IgD-negative memory B cell (primary cell): ENCODE measurements around the gene RGS6. TPM values are rescaled to one million over a fixed set of nuclear protein-coding genes. Genes with fewer than 3 reads are reported as not detected.
"Not testable (repeated sequence)": the region's sequence is repeated elsewhere in the genome, so short reads cannot be mapped to it uniquely, and the experiment has no call there.

ENCODE experiments used
- H3K27ac Mint-ChIP-seq, 3 donors: one replicate each; pipeline ENCODE4 v1.8.0; 2020 to 2022; ENCODE audit warnings: mild to moderate bottlenecking in 3 of 3, mixed read lengths in 3 of 3, moderate library complexity in 1 of 3
- H3K27me3 Mint-ChIP-seq: one replicate; pipeline ENCODE4 v1.8.0; 2021; ENCODE audit warnings: mixed read lengths
- H3K36me3 Mint-ChIP-seq: one replicate; pipeline ENCODE4 v1.8.0; 2020; ENCODE audit warnings: mild to moderate bottlenecking, mixed read lengths
- H3K4me1 Mint-ChIP-seq, 3 donors: one replicate each; pipeline ENCODE4 v1.8.0; 2020 to 2022; ENCODE audit warnings: mixed read lengths in 3 of 3, mild to moderate bottlenecking in 1 of 3
- H3K4me3 Mint-ChIP-seq, 4 donors: one replicate each; pipeline ENCODE4 v1.8.0; 2020 to 2022; ENCODE audit warnings: mild to moderate bottlenecking in 4 of 4, mixed read lengths in 4 of 4, moderate library complexity in 3 of 4
- H3K9me3 Mint-ChIP-seq, 3 donors: one replicate each; pipeline ENCODE4 v1.8.0; 2020 to 2021; ENCODE audit warnings: mixed read lengths in 3 of 3, mild to moderate bottlenecking in 1 of 3
- polyA plus RNA-seq: library from polyadenylated mRNA; unstranded; fragments of 300-500 nt; fragmentation: Illumina TruSeq; gene quantifications from one replicate; pipeline ENCODE4 v1.2.3, GENCODE V29; 2021

RGS6 gene
- polyA plus RNA-seq: not detected

DNA sequence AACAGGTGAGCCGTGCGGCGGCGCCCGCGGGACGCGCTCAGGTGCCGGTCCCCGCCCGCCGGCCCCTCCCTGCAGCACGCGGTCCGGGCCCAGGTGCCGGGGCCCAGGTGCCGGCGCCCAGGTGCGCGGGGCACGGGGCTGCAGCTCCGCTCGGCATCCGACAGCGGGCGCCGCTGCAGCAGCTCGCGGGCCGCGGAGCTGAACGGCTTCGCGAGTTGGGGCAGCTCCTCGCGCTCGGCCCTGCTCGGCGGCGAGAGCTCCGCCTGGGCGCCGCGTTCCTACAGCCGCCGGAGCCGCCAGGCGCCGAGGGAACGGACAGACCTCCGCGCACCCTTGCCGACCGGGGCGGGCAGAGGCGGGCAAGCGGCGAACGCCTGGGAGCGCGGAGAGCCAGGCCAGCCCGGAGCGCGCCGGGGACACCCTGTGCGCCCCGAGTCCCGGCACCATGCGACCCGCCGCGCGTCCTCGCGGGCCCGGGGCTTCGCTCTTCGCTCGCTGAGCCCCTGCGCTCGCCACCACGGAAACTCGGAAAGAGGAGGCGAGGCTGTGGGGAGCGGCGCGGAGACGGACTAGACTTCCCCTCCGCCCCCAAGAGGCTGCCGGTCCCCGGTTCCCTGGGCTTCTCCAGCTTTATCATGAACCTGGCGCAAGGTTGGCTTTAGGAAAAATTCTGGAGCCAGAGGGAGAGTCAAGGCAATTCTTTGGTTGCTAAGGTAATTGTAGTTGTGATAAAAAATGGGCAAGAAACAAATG is at the start of gene RGS6:
Gene RGS6 (plus strand): TSS at position 201 of the 753 bp plus-strand sequence.
- Mint-ChIP-seq H3K36me3 (no peaks in the 10 kb centered on the region), H3K4me1 (peaks cover 2 to 14% (median 11%) of the 10 kb centered on the region in 3 donors), H3K27ac (no peak within 1 kb of the TSS), H3K9me3 (no peaks in the 10 kb centered on the region), H3K4me3 (peak within 1 kb of the TSS in 3 of 4 donors; percentile 22 to 75 (median 70)), H3K27me3 (peaks cover 34% of the 10 kb centered on the region)

DNA sequence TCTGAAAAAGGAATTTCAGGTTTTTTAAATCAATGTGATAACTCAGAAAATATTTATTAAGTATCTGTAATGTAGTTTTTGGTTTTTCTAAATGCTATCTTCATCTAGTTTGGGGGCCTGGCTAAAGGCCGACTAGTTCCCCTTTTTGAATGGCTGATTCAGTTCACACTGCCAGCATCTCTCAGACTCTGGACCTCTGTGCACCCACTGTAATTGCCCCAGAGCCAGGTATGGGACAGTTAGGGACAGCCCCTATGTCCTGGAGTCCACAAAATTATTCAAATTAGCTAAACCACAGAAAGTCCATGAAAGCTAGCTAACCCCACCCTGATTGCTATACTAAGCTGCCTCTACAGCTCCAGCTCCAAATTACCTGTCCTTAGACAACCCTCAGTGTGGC is 49.1 kb upstream of the RGS6 start:
- Mint-ChIP-seq H3K36me3 (no peaks in the 10 kb centered on the region), H3K9me3 (peaks cover 7 to 18% (median 13%) of the 10 kb centered on the region in 3 donors), H3K4me1 (no peaks in the 10 kb centered on the region), H3K4me3 (no peak overlapping the region), H3K27ac (no peak overlapping the region), H3K27me3 (peaks cover 9% of the 10 kb centered on the region)

DNA sequence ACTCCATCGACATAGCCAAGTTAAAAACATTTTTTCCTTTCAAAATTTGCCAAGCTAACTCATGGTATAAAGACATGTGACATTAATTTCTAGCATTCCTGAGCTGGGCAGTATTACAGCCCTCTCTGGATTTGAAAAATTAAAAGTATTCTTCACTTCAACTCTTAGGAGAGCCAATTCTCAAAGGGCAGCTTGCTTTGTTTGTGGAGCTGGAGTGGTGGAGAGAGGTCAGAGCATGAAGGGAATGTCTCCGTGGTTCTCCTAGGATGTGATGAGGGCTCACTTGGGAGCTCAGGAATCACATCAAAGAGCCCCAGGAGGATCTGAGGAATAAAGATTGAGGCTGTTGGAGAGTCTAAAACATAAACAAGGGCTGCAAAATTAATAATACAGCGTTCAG is 46.9 kb upstream of the RGS6 start:
- Mint-ChIP-seq H3K27me3 (peaks cover 11% of the 10 kb centered on the region), H3K4me1 (no peaks in the 10 kb centered on the region), H3K27ac (no peak overlapping the region), H3K36me3 (no peaks in the 10 kb centered on the region), H3K4me3 (no peak overlapping the region), H3K9me3 (peaks cover 13 to 18% (median 13%) of the 10 kb centered on the region in 3 donors)

DNA sequence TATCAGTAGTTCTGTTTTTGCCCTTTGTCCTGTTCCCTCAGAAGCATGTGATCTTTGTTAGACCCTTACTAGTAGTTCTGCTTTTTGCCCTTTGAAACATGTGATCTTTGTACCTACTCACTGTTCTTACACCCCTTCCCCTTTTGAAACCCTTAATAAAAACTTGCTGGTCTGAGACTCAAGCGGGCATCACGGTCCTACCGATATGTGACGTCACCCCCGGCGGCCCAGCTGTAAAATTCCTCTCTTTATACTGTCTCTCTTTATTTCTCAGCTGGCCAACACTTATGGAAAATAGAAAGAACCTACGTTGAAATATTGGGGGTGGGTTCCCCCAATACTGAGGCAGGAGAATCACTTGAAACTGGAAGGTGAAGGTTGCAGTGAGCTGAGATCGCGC is 44.4 kb upstream of the RGS6 start:
- Mint-ChIP-seq H3K27ac (peak overlapping the region in 1 of 3 donors; percentile 42), H3K27me3 (peaks cover 11% of the 10 kb centered on the region), H3K4me3 (peak overlapping the region in 1 of 4 donors; percentile 77), H3K9me3 (peaks cover 11 to 18% (median 13%) of the 10 kb centered on the region in 3 donors)
- H3K4me1 Mint-ChIP-seq, H3K36me3 Mint-ChIP-seq: not testable (repeated sequence)

DNA sequence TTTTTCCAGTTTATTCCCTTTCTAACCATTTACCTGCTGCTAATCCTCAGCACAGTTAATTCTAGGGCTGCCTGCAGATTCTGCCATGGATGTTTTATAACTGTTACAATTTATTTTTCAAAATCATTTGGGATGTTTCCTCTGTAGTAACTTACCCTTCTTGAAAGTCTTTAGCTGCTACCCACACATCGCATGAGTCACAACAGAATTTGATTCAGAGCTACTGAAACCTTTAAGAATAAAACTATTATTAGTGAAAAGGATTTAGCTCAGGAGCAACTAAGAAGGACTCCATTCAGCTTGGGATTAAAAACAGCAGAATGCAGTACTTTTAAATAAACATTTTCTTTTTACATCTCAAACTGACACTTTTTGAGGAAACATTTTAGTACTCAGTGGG is 41.7 kb upstream of the RGS6 start:
- H3K4me1 Mint-ChIP-seq: no peaks in the 10 kb centered on the region
- no peak overlapping the region for H3K27ac Mint-ChIP-seq
- no peaks in the 10 kb centered on the region for H3K36me3 Mint-ChIP-seq
- peaks cover 2% of the 10 kb centered on the region for H3K27me3 Mint-ChIP-seq
- H3K9me3 Mint-ChIP-seq: peaks cover 9 to 18% (median 13%) of the 10 kb centered on the region in 3 donors
- H3K4me3 Mint-ChIP-seq: no peak overlapping the region

DNA sequence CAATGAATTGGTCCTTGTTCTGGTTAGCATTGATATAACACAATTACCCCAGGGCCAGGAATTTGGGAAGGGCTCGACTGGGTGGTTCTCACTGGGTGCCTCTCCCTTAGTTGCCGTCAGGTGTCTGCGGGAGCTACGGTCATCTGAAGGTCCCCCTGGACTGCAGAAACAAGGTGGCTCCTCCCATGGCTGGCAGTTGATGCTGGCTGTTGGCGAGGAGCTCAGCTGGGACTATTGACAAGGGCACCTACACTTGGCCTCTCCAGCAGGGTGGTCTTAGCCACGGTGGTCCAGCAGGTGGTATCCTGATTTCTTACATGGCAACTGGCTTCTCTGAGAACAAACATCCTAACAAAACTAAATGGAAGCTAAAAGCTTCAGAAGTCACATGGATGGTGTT is 41.0 kb upstream of the RGS6 start:
- H3K27me3 Mint-ChIP-seq: peaks cover 2% of the 10 kb centered on the region
- H3K9me3 Mint-ChIP-seq: peaks cover 9 to 15% (median 11%) of the 10 kb centered on the region in 3 donors

DNA sequence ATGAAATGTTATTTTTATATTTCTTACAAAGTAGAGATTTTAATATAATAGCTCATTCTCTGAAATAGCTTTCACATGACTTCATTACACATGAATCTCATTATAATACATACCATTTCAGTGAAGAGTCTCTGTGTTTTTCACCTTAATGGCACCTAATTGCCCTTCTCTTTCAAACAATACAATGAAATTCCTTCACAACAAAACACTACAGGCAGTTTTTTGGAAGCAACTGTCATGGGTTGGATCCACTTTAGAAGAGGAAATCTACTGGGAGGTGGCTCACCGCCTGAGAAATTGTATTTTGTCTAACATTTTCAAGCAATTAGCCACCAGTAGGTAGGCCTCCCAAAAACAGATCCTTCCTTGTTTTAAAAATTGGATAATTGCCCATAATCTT is 40.3 kb upstream of the RGS6 start:
- H3K4me3 Mint-ChIP-seq: no peak overlapping the region
- peaks cover 2% of the 10 kb centered on the region for H3K27me3 Mint-ChIP-seq
- H3K27ac Mint-ChIP-seq: no peak overlapping the region
- H3K4me1 Mint-ChIP-seq: no peaks in the 10 kb centered on the region
- no peaks in the 10 kb centered on the region for H3K36me3 Mint-ChIP-seq
- H3K9me3 Mint-ChIP-seq: peaks cover 9 to 13% (median 11%) of the 10 kb centered on the region in 3 donors

More for the DNA sequence above, 41.0 kb upstream of the RGS6 start:
- Mint-ChIP-seq H3K4me1 (no peaks in the 10 kb centered on the region), H3K36me3 (no peaks in the 10 kb centered on the region), H3K27ac (no peak overlapping the region), H3K4me3 (peak overlapping the region in 1 of 4 donors; percentile 57)

DNA sequence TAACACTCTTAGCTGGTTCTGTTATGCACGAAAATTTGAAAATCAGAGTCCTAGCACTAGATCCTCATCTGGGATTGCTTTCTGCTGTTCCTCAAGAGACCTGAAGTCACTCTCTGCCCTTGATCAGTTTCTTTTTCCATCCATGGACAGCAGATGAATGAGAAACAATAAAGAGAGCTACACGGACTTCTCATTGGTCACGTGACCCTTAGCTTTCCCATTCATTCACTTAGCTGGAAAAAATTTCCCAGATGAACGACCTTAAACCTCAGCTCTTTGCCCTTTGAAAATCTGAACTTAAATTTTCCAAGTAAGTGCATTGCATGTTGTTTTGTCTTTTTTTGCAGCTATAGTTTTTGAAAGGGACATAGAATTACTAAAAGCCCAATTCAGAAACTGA is 27.2 kb upstream of the RGS6 start:
- peaks cover 2% of the 10 kb centered on the region for H3K36me3 Mint-ChIP-seq

DNA sequence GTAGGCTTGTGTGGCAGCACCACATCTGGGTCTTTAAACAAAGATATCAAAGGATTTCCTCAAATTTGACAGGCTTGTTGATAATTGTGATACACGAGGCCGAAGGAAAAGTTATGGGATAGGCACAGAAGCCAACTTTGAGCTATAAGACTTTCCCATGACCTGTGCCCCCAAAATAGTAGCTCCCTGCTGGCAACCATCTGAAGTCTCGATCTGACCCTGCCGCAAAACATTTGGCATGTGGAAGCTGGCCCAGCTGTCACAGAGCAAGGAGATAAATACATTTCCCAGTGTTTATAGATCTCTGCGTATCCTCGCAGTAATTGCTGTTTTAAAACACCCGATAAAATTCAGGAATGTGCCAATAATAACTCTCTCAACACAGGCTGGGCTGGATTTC is 26.4 kb upstream of the RGS6 start:
- no peaks in the 10 kb centered on the region for H3K9me3 Mint-ChIP-seq
- H3K36me3 Mint-ChIP-seq: peaks cover 2% of the 10 kb centered on the region
- no peak overlapping the region for H3K27ac Mint-ChIP-seq
- no peaks in the 10 kb centered on the region for H3K4me1 Mint-ChIP-seq
- peaks cover 22% of the 10 kb centered on the region for H3K27me3 Mint-ChIP-seq
- H3K4me3 Mint-ChIP-seq: no peak overlapping the region

More for the DNA sequence above, 27.2 kb upstream of the RGS6 start:
- no peaks in the 10 kb centered on the region for H3K4me1 Mint-ChIP-seq
- no peak overlapping the region for H3K4me3 Mint-ChIP-seq
- peaks cover 23% of the 10 kb centered on the region for H3K27me3 Mint-ChIP-seq
- H3K9me3 Mint-ChIP-seq: peaks cover 0 to 4% (median 2%) of the 10 kb centered on the region in 3 donors
- H3K27ac Mint-ChIP-seq: no peak overlapping the region

DNA sequence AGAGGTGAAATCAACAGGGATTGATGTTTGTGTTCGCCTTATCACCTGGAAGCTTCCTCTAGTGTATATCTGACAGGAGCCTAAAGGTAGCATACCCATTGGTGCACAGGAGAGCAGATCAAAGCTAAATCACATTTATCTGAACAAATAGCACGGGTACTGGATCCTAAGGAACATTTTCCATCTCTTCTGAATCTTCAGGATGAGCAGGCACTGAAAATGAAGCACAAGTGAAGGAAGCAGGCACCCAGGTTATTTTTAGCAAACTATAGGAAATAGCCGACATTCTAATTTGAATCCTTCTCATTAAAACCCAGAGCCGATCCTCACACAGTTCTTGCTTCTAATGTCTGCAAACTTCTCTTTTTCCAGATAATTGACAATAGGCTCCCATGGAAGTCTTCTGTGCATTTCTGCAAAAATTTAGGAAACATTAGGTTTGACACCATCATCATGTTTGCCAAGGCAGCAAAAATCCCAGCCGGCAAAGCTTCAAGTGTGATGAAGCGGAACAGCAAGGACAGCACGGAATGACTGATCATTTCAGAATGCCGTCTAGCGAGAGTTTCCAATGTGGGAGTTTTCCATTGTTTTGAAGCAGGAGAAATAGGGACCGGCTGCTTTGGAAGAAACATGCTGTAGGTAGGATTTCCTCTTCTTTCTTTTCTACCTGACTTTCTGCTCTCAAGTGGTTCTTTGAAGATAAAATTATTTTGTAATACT is 24.3 kb upstream of the RGS6 start:
- H3K27me3 Mint-ChIP-seq: peaks cover 23% of the 10 kb centered on the region
- no peaks in the 10 kb centered on the region for H3K4me1 Mint-ChIP-seq
- H3K27ac Mint-ChIP-seq: no peak overlapping the region
- no peak overlapping the region for H3K4me3 Mint-ChIP-seq
- no peaks in the 10 kb centered on the region for H3K9me3 Mint-ChIP-seq
- peaks cover 2% of the 10 kb centered on the region for H3K36me3 Mint-ChIP-seq

DNA sequence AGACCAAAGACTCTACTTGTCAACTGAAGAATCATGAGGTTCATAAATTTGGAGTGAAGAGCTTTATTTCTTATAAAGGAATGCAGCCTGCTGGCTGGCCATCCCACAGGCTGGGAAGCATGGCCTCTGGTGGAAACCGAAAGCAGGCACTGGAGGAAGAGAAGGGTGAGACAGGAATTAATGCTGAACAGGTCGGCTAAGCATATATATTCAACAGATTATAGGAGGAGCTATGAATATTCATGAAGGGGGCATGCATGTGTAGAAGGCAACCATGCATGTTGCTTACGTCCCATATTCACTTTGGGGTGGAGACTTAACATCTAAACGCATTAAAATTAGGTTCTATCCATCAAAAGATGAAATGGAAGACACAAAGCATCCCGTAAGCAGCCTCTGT is 20.6 kb upstream of the RGS6 start:
- no peak overlapping the region for H3K27ac Mint-ChIP-seq
- H3K27me3 Mint-ChIP-seq: peaks cover 20% of the 10 kb centered on the region
- no peaks in the 10 kb centered on the region for H3K4me1 Mint-ChIP-seq
- H3K4me3 Mint-ChIP-seq: no peak overlapping the region
- H3K36me3 Mint-ChIP-seq: no peaks in the 10 kb centered on the region
- peaks cover 0 to 2% (median 0%) of the 10 kb centered on the region in 3 donors for H3K9me3 Mint-ChIP-seq

DNA sequence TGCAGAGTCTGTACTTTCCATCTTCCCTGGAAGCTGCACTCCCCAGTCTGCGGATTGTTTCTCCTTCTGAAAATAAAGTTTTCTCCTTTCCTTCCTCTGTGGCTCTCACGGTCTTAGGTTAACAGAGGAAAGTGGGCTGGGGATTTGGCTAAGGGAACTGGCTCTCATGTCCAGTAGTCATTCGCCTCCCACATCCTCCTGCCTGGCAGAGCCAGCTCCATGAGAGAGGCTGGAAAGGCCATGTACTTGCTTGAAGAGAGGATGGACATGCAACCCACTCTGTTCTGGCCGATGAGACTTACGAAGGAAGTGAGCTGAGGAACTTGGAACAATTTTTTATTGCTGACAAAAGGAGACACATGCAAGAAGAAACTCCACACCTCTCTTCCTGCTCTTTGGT is 18.9 kb upstream of the RGS6 start:
- Mint-ChIP-seq H3K27me3 (peaks cover 15% of the 10 kb centered on the region), H3K4me1 (no peaks in the 10 kb centered on the region), H3K4me3 (no peak overlapping the region), H3K36me3 (no peaks in the 10 kb centered on the region), H3K27ac (no peak overlapping the region), H3K9me3 (peaks cover 0 to 2% (median 0%) of the 10 kb centered on the region in 3 donors)

DNA sequence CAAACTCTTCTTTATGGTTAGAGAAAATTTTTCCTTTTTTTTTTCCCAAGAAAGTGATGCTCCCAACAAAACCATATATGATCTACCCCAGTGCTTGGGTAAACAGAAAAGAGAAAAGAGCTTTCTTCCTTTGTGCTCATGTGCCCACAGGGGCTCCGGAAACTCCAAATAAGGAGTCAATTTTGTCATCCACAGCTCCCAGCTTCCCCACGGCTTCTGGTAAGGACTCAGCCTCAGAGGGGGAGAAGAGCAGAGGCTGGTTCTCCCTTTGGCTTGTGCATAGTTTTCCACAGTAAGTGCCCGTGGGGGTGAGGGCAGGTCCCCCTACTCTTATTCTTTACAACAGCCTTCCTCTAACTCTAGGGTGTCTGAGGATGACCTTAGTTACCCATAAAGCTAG is 13.3 kb upstream of the RGS6 start:
- Mint-ChIP-seq H3K4me1 (no peaks in the 10 kb centered on the region), H3K36me3 (no peaks in the 10 kb centered on the region), H3K27me3 (peaks cover 8% of the 10 kb centered on the region), H3K4me3 (no peak overlapping the region), H3K9me3 (peaks cover 0 to 2% (median 0%) of the 10 kb centered on the region in 3 donors), H3K27ac (no peak overlapping the region)

DNA sequence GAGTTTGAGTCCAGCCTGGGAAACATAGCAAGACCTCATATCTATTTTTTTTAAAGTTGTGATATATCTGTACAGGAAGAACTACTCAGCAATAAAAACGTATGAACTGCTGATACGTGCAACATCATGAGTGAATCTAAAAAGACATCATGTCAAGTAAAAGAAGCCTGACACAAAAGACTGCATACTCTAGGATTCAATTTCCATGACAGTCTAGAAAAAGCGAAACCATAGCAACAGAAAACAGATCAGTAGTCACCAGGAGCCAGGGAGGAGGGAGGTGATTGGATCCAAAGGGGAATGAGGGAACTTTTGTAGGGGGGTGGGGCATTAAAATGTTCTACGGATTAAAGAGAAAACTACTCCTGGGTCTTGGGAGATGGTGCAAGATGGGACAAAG is 8.7 kb upstream of the RGS6 start:
- Mint-ChIP-seq H3K9me3 (no peaks in the 10 kb centered on the region), H3K27me3 (peaks cover 2% of the 10 kb centered on the region), H3K36me3 (no peaks in the 10 kb centered on the region), H3K4me3 (no peak overlapping the region), H3K4me1 (no peaks in the 10 kb centered on the region), H3K27ac (no peak overlapping the region)

DNA sequence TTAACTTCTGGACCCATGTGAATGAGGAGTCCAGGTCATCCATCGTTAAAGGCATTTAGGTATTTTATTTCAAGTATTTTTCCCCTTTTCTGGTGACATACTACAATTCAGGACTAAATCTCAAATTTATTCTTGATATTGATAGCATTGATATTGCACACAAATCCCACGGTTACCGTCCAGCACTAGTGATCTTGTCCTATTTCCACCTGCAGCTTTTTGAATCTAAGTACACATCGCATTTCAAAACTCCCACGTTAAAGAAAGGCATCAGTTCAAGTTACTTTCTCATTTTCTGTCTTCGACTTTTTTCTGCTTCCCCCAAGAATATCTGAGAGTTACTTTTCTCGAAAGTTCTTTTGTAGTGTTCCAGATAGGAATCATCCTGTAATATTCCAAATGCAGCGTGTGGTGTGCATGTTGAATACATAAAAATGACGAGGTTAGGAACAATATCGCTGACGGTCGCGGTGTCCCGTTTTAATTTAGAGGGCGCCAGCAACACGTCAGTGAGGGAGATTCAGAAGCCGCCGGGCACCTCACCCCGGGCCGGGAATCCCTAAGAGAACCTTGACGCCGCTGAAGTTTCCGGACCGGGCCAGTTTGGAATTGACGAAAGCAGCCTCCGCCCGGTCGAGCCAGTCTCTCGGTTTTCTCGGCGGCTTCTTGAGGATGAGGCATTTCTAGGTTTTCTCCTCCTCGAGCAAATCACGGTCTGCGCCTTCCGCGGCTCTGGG is 569 bp upstream of the RGS6 start:
- peak overlapping the region in 2 of 4 donors; percentile 70 to 75 for H3K4me3 Mint-ChIP-seq
- H3K27me3 Mint-ChIP-seq: peaks cover 31% of the 10 kb centered on the region
- peaks cover 2 to 14% (median 11%) of the 10 kb centered on the region in 3 donors for H3K4me1 Mint-ChIP-seq
- no peaks in the 10 kb centered on the region for H3K9me3 Mint-ChIP-seq
- no peak overlapping the region for H3K27ac Mint-ChIP-seq
- H3K36me3 Mint-ChIP-seq: no peaks in the 10 kb centered on the region
